HG02840 (cell line): ENCODE measurements around the gene ZNF296.

Experiments
- ATAC-seq: cut with Tn5 transposase; IDR thresholded peaks from one replicate; pipeline ENCODE4 v1.9.1; 2021; ENCODE audit warnings: mild to moderate bottlenecking, moderate library complexity, moderate number of reproducible peaks; ENCODE audit not compliant: unreplicated experiment, low FRiP score

The ZNF296 gene

DNA sequence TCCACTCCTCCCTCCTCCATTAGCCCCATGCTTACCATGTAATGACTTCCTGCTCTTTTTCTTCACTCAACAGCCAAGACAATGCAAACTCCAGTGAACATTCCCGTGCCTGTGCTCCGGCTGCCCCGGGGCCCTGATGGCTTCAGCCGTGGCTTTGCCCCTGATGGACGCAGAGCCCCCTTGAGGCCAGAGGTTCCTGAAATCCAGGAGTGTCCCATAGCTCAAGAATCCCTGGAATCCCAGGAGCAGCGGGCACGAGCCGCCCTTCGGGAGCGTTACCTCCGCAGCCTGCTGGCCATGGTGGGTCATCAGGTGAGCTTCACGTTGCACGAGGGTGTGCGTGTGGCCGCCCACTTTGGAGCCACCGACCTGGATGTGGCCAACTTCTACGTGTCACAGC lies 13.8 kb upstream of the ZNF296 start:
- no peak for ATAC-seq

DNA sequence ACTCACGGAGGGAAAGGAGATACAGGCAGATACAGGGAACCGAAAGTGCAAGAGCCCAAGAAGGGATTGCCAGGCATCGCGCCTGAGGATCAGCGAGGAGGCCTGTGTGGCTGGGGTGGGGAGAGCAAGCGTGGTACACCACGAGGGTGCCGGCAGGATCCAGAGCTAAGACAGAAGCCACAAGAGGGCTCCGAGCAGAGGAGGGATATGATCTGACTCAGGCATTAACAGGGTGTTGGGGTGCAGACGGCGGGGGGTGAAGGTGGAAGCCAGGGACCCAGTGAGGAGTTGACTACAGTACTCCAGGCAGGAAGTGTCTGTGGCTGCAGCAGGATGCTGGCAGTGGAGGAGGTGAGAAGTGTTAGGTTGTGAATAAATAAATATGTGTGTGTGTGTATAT lies 11.3 kb upstream of the ZNF296 start:
- ATAC-seq, result no peak

DNA sequence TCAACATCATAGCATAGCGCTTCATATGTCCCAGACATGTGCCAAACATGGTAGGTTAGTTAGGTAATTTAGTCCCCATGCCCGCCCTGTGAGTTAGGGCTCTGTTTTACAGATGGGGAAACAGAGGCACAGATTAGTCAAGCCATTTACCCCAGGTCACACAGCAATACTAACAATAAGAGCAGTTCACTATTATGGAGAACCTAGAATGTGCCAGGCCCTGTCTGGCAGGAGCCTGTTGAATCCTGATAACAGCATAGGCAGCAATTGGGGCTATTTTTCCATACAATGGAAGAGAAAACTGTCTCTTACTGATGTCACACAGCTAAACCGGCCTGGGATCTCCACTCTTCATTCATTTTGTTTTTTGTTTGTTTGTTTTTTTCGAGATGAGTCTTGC lies 10.2 kb upstream of the ZNF296 start:
- ATAC-seq, result no peak

DNA sequence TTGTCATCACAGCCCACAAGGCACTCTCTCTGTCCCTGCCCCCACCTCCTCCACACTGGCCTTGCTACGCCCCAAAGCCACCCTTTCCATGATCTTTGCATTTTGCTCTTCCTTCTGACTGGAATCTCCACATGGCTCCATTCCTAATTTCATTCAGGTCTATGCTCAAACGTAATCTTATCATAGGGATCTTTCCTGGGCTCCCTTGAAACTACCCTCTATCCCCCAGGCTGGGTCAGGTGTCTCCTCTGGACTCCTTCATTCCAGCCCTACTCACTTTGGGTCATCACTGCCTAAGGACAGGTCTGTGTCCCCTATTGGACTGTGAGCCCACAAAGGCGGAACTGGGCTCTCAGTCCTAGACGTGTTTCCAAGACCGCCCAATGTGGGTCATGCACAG lies 5.9 kb upstream of the ZNF296 start:
- no peak for ATAC-seq

DNA sequence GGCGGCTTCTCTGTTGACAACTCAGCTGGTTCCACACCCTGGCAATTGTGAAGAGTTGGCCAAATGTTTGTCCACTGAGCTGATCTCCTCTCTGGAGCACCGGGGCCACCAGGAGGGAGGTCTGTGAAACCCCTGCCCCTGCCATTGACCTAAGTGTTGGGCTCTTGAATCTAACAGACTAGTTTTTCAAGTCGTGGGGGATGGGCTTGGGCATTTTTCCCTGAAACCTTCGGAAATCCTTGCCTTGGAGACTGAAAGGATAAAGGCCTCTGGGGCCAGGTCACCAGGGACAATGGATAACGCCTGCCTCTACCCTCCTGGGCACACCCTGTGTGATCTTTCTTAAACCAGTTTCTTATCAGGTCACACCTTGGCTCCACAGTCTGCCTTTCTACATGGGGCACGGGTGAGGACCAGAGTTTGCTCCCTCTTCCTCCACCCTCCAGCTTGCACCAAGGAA lies 3.7 kb upstream of the ZNF296 start:
- ATAC-seq, result no peak

DNA sequence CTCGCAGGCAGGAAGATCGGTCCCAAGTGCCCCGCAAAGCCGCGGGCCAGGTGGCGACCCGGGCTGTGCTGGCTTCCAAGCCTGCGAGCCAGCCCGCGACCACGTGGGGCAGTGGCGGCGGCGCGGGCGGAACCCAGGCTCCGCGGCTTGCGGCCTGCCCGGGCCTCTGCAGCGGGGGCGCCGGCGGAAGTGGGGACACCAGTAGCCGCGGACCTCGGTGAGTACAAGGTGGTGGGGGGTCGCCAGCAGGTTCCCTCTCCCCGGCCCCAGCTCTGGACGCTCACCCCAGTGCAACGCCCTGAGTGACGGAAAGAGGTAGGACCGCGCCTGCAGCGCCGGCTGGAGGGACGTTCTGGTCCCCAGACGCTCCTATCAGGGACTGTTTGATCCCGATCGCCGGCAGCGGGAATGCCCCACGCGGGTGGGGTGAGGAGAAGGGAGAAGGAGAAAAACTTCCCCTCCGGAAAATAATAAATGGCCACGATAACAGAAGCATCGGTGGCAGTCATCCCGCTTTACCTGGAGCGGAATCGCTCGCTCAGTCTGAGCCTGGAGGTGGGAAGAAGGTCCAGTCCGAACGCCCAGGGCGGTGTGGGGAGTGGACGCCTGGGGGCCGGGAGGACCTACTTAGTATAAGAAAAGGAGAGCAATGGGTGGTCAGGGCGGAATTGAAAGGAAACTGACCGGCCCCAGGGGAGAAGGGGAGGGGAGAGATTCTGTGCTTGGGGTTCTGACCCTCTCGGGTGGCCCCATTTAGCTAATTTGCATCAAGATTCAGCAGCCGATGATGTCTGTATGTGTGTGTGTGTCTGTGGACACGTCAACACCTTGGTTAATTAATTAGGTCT lies 3.0 kb upstream of the ZNF296 start, which contains the start of gene GEMIN7:
Gene GEMIN7 (plus strand): TSS at position 198 of the 848 bp plus-strand sequence. CDS start 10,855 bp downstream, outside the sequence.
- no peak for ATAC-seq

DNA sequence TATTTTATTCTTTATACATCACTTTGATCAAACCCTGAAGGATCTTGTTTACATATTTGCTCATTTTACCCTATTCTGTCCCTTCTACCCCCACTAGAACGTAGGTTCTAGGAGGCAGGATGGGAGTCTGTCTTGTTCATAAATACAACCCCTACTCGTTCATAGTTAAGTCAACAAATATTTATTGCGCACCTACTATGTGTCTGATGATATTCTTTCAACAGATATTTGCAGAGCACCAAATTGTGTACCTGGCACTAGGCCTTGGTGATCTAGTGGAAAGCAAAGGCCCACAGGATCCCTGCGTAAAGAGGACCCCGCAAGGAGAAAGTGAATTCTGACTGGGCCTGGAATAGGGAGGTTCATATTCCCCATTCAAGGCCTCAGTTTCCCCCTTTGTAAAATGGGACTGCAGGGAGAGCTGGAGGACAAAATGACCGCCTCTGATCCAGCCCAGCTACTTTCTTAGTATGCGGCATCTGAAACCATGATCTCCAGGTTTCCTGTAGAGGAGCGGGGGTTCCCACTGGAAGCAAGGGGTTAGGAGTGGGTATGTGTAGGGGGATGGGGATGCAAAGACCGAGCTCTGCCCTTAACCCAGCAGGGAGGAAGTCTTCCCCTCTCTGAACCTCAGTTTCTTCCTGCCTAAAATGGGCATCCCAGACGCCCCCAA lies 2.2 kb upstream of the ZNF296 start:
- ATAC-seq, result no peak

DNA sequence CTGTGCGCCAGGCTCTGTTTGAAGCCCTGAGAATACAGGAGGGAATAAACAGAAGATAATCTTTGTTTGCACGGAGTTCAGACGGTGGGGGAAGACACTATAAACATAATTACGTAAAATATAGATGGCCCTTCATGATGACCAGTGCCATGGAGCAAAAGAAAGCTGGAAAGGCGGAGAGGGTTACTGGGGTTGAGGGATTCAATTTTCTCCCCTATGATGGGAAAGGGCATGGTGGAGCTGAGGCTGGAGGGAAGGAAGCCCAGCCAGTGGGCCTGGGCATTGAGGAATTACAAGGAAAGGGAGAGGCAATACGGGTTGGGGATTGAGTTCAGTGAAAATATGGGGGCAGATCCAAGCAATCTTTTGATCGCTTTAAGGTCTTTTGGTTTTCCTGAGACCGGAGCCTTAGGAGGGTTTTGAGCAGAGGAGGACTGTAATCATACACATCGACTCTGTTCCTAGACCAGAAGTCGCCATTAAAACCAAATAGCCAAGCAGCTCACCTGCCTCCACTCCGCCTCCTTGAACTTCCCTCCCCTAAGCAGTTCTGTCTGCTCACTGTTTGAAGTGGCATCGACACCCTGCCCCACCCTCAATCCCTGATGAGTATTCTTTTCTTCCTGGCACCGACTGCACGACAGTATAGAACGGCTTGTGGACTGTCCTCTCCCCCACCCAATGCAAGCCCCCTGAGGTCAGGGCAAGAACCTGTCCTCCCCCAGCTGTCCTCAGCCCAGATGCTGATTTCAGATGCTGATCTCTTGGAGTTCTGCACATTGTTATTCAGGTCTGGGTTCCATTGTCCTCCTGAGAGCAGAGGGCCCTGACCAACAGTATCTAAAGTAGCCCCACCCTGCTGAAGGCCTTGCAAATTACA lies 813 bp upstream of the ZNF296 start:
- no peak for ATAC-seq

DNA sequence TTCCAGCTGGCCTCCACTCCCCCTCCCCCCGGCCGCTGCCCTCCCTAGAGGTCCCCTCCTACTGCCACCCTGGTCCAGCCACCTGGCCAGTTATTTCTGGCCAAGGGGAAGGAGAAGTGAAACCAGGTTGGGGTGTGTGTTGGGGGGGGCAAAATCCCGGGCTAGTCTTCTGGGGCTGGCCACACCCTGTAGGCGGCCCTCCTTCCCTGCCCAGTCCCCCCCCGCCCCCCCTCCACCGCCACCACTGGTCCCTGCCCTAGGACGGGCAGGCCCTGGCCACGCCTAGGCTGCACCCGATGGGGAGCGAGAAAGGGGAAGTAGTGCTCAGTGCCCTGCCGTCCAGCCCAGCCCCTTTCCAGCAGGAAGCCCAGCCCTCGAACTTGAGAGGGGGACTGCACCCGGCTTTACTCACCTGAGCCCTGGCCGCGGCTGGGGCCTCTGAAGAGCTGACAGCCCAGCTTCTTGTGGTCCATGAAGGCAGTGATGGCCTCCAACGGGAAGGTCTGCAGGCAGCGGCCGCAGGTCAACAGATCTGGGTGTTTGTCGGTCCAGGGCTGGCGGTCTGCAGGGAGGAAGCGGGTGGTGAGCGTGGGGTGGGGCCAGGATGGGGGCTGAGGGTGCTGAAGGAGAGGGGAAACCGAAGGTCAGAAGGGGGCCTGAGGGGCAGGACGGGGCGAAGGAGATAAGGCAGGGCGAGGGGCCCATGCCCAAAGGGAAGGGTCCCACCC lies 813 bp downstream of the ZNF296 start:
- ATAC-seq, result peak; percentile 53

DNA sequence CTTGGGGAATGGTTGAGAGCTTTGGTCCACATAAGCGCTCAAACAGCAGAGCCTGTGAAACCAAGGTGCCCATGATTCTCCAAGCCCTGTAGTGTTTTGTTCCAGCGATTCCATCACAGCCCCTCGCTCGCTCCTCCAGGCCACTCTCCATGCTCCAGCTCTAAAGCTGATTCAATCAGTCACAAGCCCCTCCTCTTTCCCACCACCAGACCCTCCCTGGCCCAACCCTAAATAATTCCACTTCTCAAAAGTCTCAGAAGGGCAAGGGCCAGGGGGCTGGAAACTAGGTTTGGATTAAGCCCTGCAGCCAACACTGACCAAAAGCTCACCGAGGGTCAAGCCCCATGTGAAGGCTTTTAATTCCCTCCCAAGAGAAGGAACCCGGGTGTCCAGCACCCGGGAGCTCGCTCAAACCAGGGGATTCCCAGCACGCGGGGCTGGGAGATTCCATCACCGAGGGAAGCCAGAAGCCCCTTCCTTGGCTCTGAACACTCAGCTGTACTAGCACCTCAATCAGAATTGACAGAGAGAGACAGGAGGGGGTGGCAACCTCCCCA lies 1.5 kb downstream of the ZNF296 start:
- no peak for ATAC-seq

DNA sequence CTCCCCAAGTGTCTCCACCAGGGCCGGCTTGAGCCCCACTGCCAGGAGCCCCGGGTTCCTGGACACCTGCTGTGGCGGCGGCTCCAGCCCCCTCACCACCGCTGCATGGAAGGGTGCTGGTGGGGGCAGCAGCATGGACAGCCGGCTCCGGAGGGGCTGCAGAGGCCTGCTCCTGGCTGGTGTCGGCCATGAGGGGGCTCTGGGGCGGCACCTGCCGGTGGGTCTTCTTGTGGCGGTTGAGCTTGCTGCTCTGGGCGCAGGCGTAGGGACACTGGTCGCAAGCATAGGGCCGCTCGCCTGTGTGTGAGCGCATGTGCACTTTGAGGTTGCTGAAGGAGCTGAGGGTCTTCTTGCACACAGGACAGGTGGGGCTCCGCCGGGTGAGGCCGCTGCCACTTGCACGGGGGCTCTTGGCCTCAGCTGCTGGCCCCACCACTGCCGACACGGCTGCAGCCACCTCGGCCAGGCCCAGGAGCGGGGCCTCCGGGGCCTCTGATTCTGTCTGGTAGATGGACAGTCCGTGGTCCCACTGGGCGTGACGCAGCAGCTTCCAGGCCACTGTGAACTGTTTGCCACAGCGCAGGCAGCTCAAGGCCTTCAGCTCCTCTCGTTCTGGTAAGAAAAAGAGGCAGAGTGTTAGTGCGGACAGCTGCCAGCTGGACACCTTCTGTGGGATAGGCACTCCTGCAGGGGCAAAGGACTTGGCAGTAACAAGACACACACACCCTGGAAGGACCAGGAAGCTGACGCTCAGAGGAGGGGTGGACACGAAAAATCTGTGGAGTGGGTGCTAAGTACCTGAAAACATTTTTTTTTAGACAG lies 4.1 kb downstream of the ZNF296 start:
- ATAC-seq, result no peak

DNA sequence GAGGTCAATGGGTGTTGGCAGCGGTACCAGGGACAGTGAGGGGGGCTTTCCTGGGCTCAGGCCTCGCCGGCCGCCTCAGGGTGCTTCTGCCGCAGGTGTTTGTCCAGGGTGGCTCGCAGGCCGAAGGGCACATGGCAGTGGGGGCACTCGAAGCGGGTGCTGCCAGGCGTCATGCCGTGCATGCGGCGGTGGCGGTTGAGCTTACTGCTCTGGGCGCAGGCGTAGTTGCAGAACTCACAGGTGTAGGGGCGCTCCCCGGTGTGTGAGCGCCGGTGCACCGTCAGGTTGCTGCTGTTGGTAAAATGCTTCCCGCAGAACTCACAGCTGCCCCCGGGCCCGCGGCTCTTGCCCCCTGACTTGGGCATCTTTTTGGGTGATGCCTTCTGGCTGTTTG lies 4.7 kb downstream of the ZNF296 start:
- ATAC-seq, result no peak

DNA sequence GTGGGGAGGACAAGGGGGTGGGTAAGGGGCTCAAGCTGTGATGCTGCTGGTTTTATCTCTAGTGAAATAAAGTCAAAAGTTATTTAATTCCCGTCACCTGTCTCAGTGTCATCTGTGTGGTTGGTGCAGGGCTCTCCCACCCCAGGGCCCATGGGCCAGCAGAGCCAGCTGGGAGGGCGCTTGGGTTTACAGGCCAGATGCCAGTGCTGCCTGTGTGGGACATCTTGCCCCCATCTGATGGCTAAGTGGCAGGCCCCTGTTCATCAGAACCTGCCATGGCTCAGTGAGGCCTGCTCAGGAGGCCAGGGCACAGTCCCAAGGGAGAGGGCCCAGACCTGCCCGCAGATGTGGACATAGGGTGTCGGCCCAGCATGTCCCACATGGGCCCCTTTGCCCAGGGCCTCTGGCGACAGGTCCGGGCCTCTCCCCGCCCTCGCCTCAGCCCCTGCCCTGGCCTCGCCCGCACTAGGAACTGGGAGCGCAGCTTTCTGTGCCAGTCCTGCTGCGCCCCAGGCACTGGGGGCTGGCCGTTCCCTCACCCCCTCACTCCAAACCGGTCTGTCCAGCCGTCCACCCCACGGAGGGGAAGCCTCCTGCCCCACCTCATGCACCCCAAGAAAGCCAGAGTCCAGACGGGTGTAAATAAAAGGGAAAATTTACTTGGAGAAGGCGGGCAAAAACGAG lies 5.3 kb downstream of the ZNF296 start:
- no peak for ATAC-seq

DNA sequence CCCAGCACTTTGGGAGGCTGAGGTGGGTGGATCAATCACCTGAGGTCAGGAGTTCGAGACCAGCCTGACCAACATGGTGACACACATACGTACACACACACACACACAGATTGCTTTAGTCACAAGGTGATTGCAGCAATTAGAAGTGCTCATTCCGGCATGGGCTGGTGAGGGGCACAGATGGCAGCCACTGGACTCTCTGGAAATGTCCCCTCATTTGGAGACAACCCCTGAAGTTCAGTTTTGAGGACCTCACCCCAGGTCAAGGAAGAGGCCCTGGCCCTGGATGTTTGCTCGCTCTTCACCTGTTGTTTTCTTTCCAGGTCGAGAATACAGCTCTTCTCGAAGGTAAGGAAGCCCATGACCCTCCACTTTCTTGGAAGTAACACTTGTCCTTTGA lies 6.1 kb downstream of the ZNF296 start:
- ATAC-seq, result no peak

DNA sequence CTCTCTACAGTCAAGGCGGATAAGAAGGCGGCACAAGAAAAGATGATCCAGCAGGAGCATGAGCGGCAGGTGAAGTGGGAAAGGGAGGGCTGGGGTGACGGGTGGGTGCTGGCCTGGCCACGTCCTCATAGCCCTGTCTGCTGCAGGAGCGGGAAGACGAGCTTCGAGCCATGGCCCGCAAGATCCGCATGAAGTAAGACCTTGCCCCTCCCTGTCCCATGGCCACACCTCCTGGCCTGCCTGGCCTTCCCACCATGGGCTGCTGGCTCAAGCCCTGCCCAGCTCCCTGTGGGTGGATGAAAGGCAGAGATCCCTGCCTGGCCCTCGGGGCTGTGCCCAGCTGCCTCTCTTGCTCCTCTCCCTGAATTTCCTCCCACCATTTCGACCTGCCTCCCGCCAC lies 7.2 kb downstream of the ZNF296 start:
- ATAC-seq, result no peak

DNA sequence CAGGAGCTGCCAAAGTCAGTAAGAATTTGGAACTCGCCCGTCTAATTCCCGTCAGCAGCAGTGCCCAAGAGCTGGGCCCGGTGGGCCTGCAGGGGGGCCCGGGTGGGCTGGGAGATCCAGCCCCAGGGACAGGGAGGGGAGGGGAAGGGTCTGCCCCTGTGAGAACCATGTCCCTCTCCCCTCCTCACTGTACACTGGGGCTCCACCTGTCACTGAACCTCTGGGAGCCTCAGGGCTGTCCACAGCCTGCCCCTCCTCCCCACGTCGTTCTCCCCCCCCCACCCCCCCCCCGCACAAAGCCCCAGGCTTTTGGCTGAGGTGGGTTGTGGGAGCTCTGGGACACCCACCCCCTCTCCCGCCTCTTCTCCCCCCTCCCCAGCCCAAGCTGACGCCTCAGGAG lies 8.2 kb downstream of the ZNF296 start:
- ATAC-seq, result no peak

DNA sequence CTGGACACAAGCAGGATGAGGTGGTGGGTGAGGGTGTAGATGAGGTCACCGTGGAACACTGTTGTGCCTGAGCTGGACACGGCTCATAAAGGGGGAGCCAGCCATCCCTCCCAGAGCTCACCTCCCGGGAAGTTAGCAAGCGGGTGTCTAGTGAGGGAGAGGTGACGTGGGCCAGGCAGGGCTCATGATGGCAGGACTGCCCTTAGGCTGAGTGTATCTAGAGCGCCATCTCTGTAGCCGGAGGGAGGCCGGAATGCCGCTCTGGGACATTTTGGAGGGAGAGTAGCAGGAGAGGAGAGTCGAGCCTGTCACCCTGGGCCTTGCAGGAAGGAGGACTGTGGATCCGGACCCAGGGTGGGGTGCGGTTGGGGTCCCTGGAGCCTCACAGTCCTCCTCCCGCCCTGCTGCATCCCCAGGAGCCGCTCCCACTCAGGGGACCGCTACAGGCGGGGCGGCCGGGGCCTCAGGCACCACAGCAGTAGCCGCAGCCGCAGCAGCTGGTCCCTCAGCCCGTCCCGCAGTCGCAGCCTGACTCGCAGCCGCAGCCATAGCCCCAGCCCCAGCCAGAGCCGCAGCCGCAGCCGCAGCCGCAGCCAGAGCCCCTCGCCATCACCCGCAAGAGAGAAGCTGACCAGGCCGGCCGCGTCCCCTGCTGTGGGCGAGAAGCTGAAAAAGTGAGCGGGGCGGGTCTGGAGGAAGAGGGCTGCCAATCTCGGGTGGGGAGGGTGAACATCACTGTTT lies 9.2 kb downstream of the ZNF296 start:
- no peak for ATAC-seq
